Retinal pigment epithelial cell (primary cell): ENCODE measurements around the gene LHPP.
A peak's percentile ranks its signal among the peaks of the same experiment; 100 is the strongest.

Experiments used
- DNase-seq: peaks from one replicate; pipeline ENCODE4 v3.0.0-alpha.2; 2010; ENCODE audit warnings: low read depth
- H3K4me3 ChIP-seq: 2 replicates; pipeline ENCODE4 v1.5.1; 2011; ENCODE audit warnings: mild to moderate bottlenecking, low read length, control low read depth, moderate library complexity
- TF ChIP-seq, protein P1 (sequence below): conservative IDR thresholded peaks from 2 replicates; pipeline ENCODE4 v1.5.1; 2011; ENCODE audit warnings: low read depth, low read length, control low read depth, inconsistent platforms

The LHPP gene

GRCh38 chr10:124557167-124557566, 95.5 kb downstream of the LHPP start:
- TF ChIP-seq, protein P1, sequence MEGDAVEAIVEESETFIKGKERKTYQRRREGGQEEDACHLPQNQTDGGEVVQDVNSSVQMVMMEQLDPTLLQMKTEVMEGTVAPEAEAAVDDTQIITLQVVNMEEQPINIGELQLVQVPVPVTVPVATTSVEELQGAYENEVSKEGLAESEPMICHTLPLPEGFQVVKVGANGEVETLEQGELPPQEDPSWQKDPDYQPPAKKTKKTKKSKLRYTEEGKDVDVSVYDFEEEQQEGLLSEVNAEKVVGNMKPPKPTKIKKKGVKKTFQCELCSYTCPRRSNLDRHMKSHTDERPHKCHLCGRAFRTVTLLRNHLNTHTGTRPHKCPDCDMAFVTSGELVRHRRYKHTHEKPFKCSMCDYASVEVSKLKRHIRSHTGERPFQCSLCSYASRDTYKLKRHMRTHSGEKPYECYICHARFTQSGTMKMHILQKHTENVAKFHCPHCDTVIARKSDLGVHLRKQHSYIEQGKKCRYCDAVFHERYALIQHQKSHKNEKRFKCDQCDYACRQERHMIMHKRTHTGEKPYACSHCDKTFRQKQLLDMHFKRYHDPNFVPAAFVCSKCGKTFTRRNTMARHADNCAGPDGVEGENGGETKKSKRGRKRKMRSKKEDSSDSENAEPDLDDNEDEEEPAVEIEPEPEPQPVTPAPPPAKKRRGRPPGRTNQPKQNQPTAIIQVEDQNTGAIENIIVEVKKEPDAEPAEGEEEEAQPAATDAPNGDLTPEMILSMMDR, result no peak
- DNase-seq, result no peak
- no peak overlapping the region for H3K4me3 ChIP-seq

- H3K4me3 ChIP-seq, result no peak overlapping the region
- TF ChIP-seq, protein P1, result no peak
- DNase-seq, result no peak
Observed at GRCh38 chr10:124557648-124558338, 96.2 kb downstream of the LHPP start.

GRCh38 chr10:124558339-124559321, 97.0 kb downstream of the LHPP start:
- no peak for DNase-seq
- TF ChIP-seq, protein P1, result no peak
- no peak overlapping the region for H3K4me3 ChIP-seq

DNA sequence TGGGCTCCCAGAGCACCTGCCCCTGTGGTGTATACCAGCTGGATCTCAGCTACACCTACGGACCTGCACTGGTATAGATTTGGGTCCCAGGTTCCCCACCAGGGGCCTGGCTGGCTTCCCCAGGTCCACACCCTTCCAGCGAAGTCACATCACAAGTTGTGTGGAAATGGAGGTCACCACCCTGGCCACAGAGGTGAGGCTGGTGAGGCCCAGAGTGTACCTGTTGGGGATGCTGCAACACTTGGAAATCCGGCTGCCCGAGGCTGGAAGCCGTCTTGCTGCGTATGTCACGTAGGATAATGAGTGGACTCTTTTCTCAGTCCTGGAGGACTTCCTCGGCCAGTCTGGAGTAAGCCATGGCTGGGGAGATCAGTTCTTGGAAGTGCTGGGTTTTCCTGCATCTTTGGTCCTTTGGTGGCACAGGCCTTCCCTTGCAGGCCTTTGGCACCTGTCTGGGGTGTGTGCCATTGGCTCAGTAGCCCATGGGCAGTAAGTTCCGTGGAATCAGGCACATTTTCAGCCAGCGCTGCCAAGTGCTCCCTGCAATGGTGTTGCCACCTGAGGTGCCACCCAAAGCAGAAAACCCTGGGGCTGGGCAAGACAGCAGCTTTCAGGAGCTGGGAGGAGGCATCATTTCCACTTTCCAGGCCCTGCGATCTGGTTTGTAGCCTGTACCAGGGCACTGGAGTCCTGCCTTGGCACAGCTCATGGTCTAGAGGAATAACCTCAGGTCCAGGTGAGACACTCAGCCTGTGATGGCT, 97.9 kb downstream of the LHPP start:
- DNase-seq, result no peak
- H3K4me3 ChIP-seq, result no peak overlapping the region
- TF ChIP-seq, protein P1, result no peak

GRCh38 chr10:124560377-124561105, 98.9 kb downstream of the LHPP start:
- TF ChIP-seq, protein P1, result no peak
- peak; percentile 29 for DNase-seq
- no peak overlapping the region for H3K4me3 ChIP-seq

DNA sequence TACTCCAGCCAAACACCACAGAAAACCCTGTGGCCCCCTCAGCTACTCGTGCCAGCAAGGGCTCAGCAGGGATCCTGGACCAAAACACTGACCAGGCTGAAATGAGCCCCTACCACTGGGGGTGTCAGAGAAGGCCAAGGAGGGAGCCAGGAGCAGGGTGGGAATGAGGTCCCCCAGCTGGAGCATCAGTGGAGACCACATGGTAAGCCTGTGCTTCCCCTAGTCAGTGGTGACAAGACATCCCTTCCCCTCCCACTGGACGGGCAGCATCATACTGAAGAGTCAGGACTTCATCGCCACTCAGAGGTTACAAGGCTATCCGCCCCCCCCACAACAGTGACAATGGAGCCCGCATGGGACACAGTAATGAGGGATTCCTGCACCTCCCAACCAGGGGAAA, 99.6 kb downstream of the LHPP start:
- no peak for DNase-seq
- H3K4me3 ChIP-seq, result no peak overlapping the region
- TF ChIP-seq, protein P1, result no peak
